GM12878 (cell line): ENCODE data around the gene ZNRF3. TPM values are rescaled to one million over a fixed set of nuclear protein-coding genes. Genes with fewer than 3 reads are reported as not detected.
A peak's percentile ranks its signal among the peaks of the same experiment; 100 is the strongest.

Experiments
- ATAC-seq: fragments of 200-7000 bp; cut with Tn5 transposase; 3 replicates; pipeline ENCODE4 v1.9.1; 2020; ENCODE audit warnings: mild to moderate bottlenecking, moderate library complexity
- BruUV-seq: library from RNA; stranded (reverse); fragments of 400-500 nt; replicated peaks from 2 replicates; lab custom pipeline; 2021; lab: Mats Ljungman, UMichigan
- CTCF ChIA-PET: fragments of 300-600 bp; sonication (Branson Sonifier 250); formaldehyde crosslinking; extraction: SDS; loops from one replicate; lab custom pipeline; 2021; ENCODE audit warnings: inconsistent platforms; lab: Yijun Ruan, JAX
- POLR2A ChIA-PET: fragments of 350-600 bp; formaldehyde crosslinking; extraction: SDS; loops from one replicate; lab custom pipeline; 2021; ENCODE audit warnings: inconsistent platforms; lab: Charles Lee
- RAD21 ChIA-PET: fragments of 300-600 bp; sonication (Branson Sonifier 250); formaldehyde crosslinking; loops from one replicate; lab custom pipeline; 2023; ENCODE audit warnings: antibody characterized with exemption; ENCODE audit not compliant: unreplicated experiment; lab: Charles Lee
- SMC1A ChIA-PET: fragments of 300-600 bp; sonication (Branson Sonifier 250); formaldehyde crosslinking; loops from one replicate; lab custom pipeline; 2023; ENCODE audit not compliant: unreplicated experiment, uncharacterized antibody; lab: Charles Lee
- DNase-seq: peaks from one replicate; pipeline ENCODE4 v3.0.0-alpha.2; 2011; ENCODE audit warnings: low read depth, low spot score
- FAIRE-seq: peaks from 3 replicates; lab custom pipeline; 2011; peaks lifted over from hg19 to GRCh38; lab: Jason Lieb, UNC
- H2AFZ ChIP-seq: 2 replicates; pipeline ENCODE4 v1.6.0; 2011; ENCODE audit warnings: low read depth, low read length, control low read depth; ENCODE audit not compliant: control insufficient read depth
- H3K27ac ChIP-seq: 2 replicates; pipeline ENCODE4 v1.5.1; 2011; ENCODE audit warnings: control low read depth; ENCODE audit not compliant: control insufficient read depth, insufficient read depth
- H3K27me3 ChIP-seq, 2 experiments: replicated peaks in 1 of 2; 2 replicates each; pipeline versions ENCODE4 v1.6.0 to v1.6.1; 2011; ENCODE audit warnings: low read length in 1 of 2; ENCODE audit not compliant: control insufficient read depth in 2 of 2, insufficient read depth in 2 of 2
- H3K36me3 ChIP-seq, 2 experiments: 2 replicates each; pipeline ENCODE4 v1.5.1; 2011; ENCODE audit warnings: low read length in 1 of 2; ENCODE audit not compliant: control insufficient read depth in 2 of 2, insufficient read depth in 2 of 2
- H3K4me1 ChIP-seq: 2 replicates; pipeline ENCODE4 v1.6.1; 2011; ENCODE audit warnings: mild to moderate bottlenecking, low read length, moderate library complexity, mixed read lengths; ENCODE audit not compliant: control insufficient read depth, insufficient read depth
- H3K4me2 ChIP-seq: 2 replicates; pipeline ENCODE4 v1.6.0; 2011; ENCODE audit warnings: control low read depth; ENCODE audit not compliant: control insufficient read depth, insufficient read depth
- H3K4me3 ChIP-seq: fragments of 200-600 bp; sonication (generic); 2 replicates; pipeline ENCODE4 v1.5.1; 2016
- H3K79me2 ChIP-seq: 2 replicates; pipeline ENCODE4 v1.6.0; 2011; ENCODE audit warnings: low read length; ENCODE audit not compliant: control insufficient read depth, insufficient read depth
- H3K9ac ChIP-seq: 2 replicates; pipeline ENCODE4 v1.8.0; 2011; ENCODE audit warnings: low read length, control low read depth, mixed read lengths; ENCODE audit not compliant: control insufficient read depth, insufficient read depth
- H3K9me3 ChIP-seq: replicated peaks from 3 replicates; pipeline ENCODE4 v1.5.1; 2011; ENCODE audit warnings: mild to moderate bottlenecking, low read length; ENCODE audit not compliant: control insufficient read depth, insufficient read depth
- H4K20me1 ChIP-seq: 2 replicates; pipeline ENCODE4 v1.6.0; 2011; ENCODE audit not compliant: control insufficient read depth, insufficient read depth
- IKZF2 ChIP-seq, 2 experiments: fragments of 450-650 bp; IDR thresholded peaks; 2 replicates each; pipeline ENCODE4 v1.6.1; 2017; ENCODE audit warnings: mild to moderate bottlenecking in 2 of 2, moderate library complexity in 2 of 2
- NFYA ChIP-seq: IDR thresholded peaks from 2 replicates; pipeline ENCODE4 v1.6.1; 2011; ENCODE audit warnings: low read depth, mild to moderate bottlenecking, low read length, improper control_type of control experiment, borderline replicate concordance
- NFYB ChIP-seq: IDR thresholded peaks from 2 replicates; pipeline ENCODE4 v1.6.1; 2011; ENCODE audit warnings: low read depth, mild to moderate bottlenecking, low read length, improper control_type of control experiment, moderate library complexity; ENCODE audit not compliant: insufficient read depth
- NRF1 ChIP-seq: conservative IDR thresholded peaks from 2 replicates; pipeline ENCODE4 v1.6.1; 2011; ENCODE audit warnings: mild to moderate bottlenecking, low read depth, low read length, improper control_type of control experiment
- SPI1 ChIP-seq: IDR thresholded peaks from 2 replicates; pipeline ENCODE4 v1.6.1; 2011; ENCODE audit warnings: low read depth, mild to moderate bottlenecking, low read length, moderate library complexity, borderline replicate concordance; ENCODE audit not compliant: insufficient read depth
- USF2 ChIP-seq: IDR thresholded peaks from 2 replicates; pipeline ENCODE4 v1.6.1; 2011; ENCODE audit warnings: low read depth, low read length, improper control_type of control experiment, borderline replicate concordance
- ZBTB4 ChIP-seq: fragments of 450-650 bp; formaldehyde crosslinking; IDR thresholded peaks from 2 replicates; pipeline ENCODE4 v1.4.0; 2022; ENCODE audit warnings: mild to moderate bottlenecking, moderate library complexity
- ZNF207 ChIP-seq: fragments of 450-650 bp; IDR thresholded peaks from 2 replicates; pipeline ENCODE4 v1.6.1; 2014; ENCODE audit warnings: antibody characterized with exemption, mild to moderate bottlenecking, borderline replicate concordance
- WGBS: methylation state at CpG from one replicate; pipeline ENCODE4 v1.1.6; 2016; ENCODE audit warnings: low lambda C conversion rate; ENCODE audit not compliant: insufficient replicate concordance, insufficient coverage; ENCODE audit errors: missing lambda C conversion rate; 5-methylcytosine and 5-hydroxymethylcytosine counted together
- in situ Hi-C: fragments of 300-500 bp; cut with MboI; formaldehyde crosslinking; loops from 9 replicates; pipeline ENCODE4 v1.14.3; 2018; ENCODE audit warnings: mixed read lengths
- intact Hi-C: fragments of 100-400 bp; cut with micrococcal nuclease; formaldehyde crosslinking; loops from one replicate; pipeline ENCODE4 v1.14.2; 2022; ENCODE audit not compliant: unreplicated experiment
- polyA plus RNA-seq, 11 experiments: library from polyadenylated mRNA; depleted of rRNA in 4 of 11; unstranded in 6 of 11; stranded (reverse) in 5 of 11; fragments of >200 nt; fragmentation: Nextera tagmentation in 4 of 11; fragmentation: Illumina TruSeq in 1 of 11; extraction: Ambion mirVana in 4 of 11; extraction: Trizol in 1 of 11; gene quantifications; 1 replicate in 1 of 11; 2 replicates in 10 of 11; pipeline versions ENCODE4 v1.2.1 to v1.2.3, GENCODE V29; 2011 to 2016; ENCODE audit warnings: inconsistent platforms in 2 of 11, missing spikeins in 2 of 11, low read depth in 1 of 11
- total RNA-seq, 4 experiments: library from RNA; depleted of rRNA in 3 of 4; stranded (reverse); fragments of >200 nt in 3 of 4; fragmentation: Illumina TruSeq in 1 of 4; extraction: Trizol in 1 of 4; gene quantifications; 2 replicates each; pipeline versions ENCODE4 v1.2.1 to v1.2.3, GENCODE V29; 2013 to 2021

The ZNRF3 gene
- total and polyA plus RNA-seq, 10 of the 15 experiments (the other 5 are each of a cell fraction or from before 2014, with no cell fraction given), result 0.05 to 2.4 (median 0.46) TPM

- Histone ChIP-seq H3K36me3 (no peaks in the 10 kb centered on the region), H3K9ac (no peak overlapping the region), H3K4me2 (no peak overlapping the region), H3K9me3 (no peaks in the 10 kb centered on the region; the same call in 2 of the 3 replicates), H3K4me1 (no peaks in the 10 kb centered on the region), H3K4me3 (no peak overlapping the region), H3K79me2 (no peaks in the 10 kb centered on the region), H4K20me1 (no peaks in the 10 kb centered on the region), H3K27ac (no peak overlapping the region), H2AFZ (no peak overlapping the region), H3K27me3 (0 out of 4 replicates have a peak, but pooled peaks cover 0 to 4% of the 10 kb centered on the region in 2 experiments)
- ChIA-PET RAD21 (interaction anchor here (1.0 to 1.6 kb wide), 6 partner anchors 32 to 103 kb away, joined by 3 to 6 read pairs (median 4); no protein-coding TSS in a partner anchor), SMC1A (interaction anchor here (0.8 to 2.3 kb wide), 7 partner anchors 24 to 64 kb away, joined by 3 to 6 read pairs (median 4); no protein-coding TSS in a partner anchor), POLR2A (interaction anchor here (0.8 to 1.3 kb wide), 3 partner anchors 17 to 54 kb away, joined by 3 to 5 read pairs (median 4); no protein-coding TSS in a partner anchor), CTCF (interaction anchor here (1.0 to 1.1 kb wide), 2 partner anchors 18 to 58 kb away, joined by 3 read pairs; no protein-coding TSS in a partner anchor)
- FAIRE-seq (no peak), ATAC-seq (peak; percentile 27; the same call in 2 of the 3 replicates), DNase-seq (no peak)
- BruUV-seq, result no TSS peak
- in situ Hi-C loops, result no loop called here
- WGBS, result 64% methylated on average over 7 of the region's 7 CpGs
- no peak for TF ChIP-seq NRF1
- intact Hi-C loops, result no loop called here
Observed at GRCh38 chr22:28983190-28983589, 99.8 kb downstream of the ZNRF3 start.

GRCh38 chr22:28983788-28984441 is 100.5 kb downstream of the ZNRF3 start:
- Histone ChIP-seq H3K9me3 (no peaks in the 10 kb centered on the region; the same call in 2 of the 3 replicates), H4K20me1 (no peaks in the 10 kb centered on the region), H3K27ac (no peak overlapping the region), H3K4me2 (no peak overlapping the region), H3K4me1 (no peaks in the 10 kb centered on the region), H3K79me2 (no peaks in the 10 kb centered on the region), H3K9ac (no peak overlapping the region), H3K36me3 (no peaks in the 10 kb centered on the region), H3K4me3 (no peak overlapping the region), H3K27me3 (0 out of 4 replicates have a peak, but pooled peaks cover 0 to 3% of the 10 kb centered on the region in 2 experiments), H2AFZ (no peak overlapping the region)
- WGBS, result 52% methylated on average over 4 of the region's 4 CpGs
- in situ Hi-C loops (no loop called here), intact Hi-C loops (no loop called here)
- ATAC-seq, result no peak
- POLR2A ChIA-PET, result interaction anchor here (0.8 to 1.6 kb wide), 3 partner anchors 15 to 30 kb away, joined by 3 to 5 read pairs (median 3); no protein-coding TSS in a partner anchor
- BruUV-seq, result no TSS peak
- no peak for FAIRE-seq
- RAD21 ChIA-PET, result interaction anchor here (1.5 to 1.6 kb wide), 2 partner anchors 31 to 57 kb away, joined by 3 to 6 read pairs; no protein-coding TSS in a partner anchor
- no peak for DNase-seq
- SMC1A ChIA-PET, result interaction anchor here (0.5 to 2.3 kb wide), 5 partner anchors 24 to 65 kb away, joined by 3 to 6 read pairs (median 6); no protein-coding TSS in a partner anchor
- CTCF ChIA-PET, result interaction anchor here (0.5 to 1.1 kb wide), 2 partner anchors 19 to 176 kb away, joined by 3 read pairs; no protein-coding TSS in a partner anchor
- TF ChIP-seq NFYB (no peak), SPI1 (no peak), IKZF2 (IDR thresholded peaks at IDR 0.05) (no peak), ZBTB4 (no peak), USF2 (no peak), ZNF207 (no peak), NFYA (no peak)
